HG03159 (cell line): ENCODE data around the gene KCNH6.

Experiments
- ATAC-seq: cut with Tn5 transposase; IDR thresholded peaks from one replicate; pipeline ENCODE4 v1.9.1; 2021; ENCODE audit warnings: mild to moderate bottlenecking, moderate library complexity; ENCODE audit not compliant: unreplicated experiment

Gene KCNH6

GRCh38 chr17:63505341-63505740 lies 17.8 kb upstream of the KCNH6 start:
- no peak for ATAC-seq

- ATAC-seq: no peak
Measured at GRCh38 chr17:63506627-63507026, 16.5 kb upstream of the KCNH6 start.

GRCh38 chr17:63511331-63511730 lies 11.8 kb upstream of the KCNH6 start:
- ATAC-seq: no peak

GRCh38 chr17:63512388-63512787 lies 10.8 kb upstream of the KCNH6 start:
- ATAC-seq: no peak

- no peak for ATAC-seq
Measured at GRCh38 chr17:63512896-63513644, 10.1 kb upstream of the KCNH6 start.

- ATAC-seq: no peak
Measured at GRCh38 chr17:63514477-63514876, 8.7 kb upstream of the KCNH6 start.

GRCh38 chr17:63514974-63515373 lies 8.2 kb upstream of the KCNH6 start:
- no peak for ATAC-seq

- no peak for ATAC-seq
Measured at GRCh38 chr17:63515426-63515825, 7.7 kb upstream of the KCNH6 start.

GRCh38 chr17:63516910-63517824 lies 6.0 kb upstream of the KCNH6 start:
- no peak for ATAC-seq

GRCh38 chr17:63517825-63518534 lies 5.2 kb upstream of the KCNH6 start:
- no peak for ATAC-seq

GRCh38 chr17:63519116-63519881 lies 3.9 kb upstream of the KCNH6 start:
- no peak for ATAC-seq

GRCh38 chr17:63519972-63520882 lies 2.9 kb upstream of the KCNH6 start:
- ATAC-seq: no peak

GRCh38 chr17:63524051-63524450 lies 893 bp downstream of the KCNH6 start:
- no peak for ATAC-seq

GRCh38 chr17:63525190-63525946 lies 2.2 kb downstream of the KCNH6 start:
- no peak for ATAC-seq

- ATAC-seq: no peak
Measured at GRCh38 chr17:63526861-63527260, 3.7 kb downstream of the KCNH6 start.

GRCh38 chr17:63528183-63528582 lies 5.0 kb downstream of the KCNH6 start:
- ATAC-seq: no peak

- ATAC-seq: no peak
Measured at GRCh38 chr17:63529711-63530556, 6.8 kb downstream of the KCNH6 start.

- no peak for ATAC-seq
Measured at GRCh38 chr17:63530557-63531021, 7.4 kb downstream of the KCNH6 start.
